Nephron (organoid): ENCODE data around the gene SLC23A1.

Experiments
- H3K27ac Mint-ChIP-seq, 3 experiments: 2 replicates each; pipeline ENCODE4 v1.8.0; 2020; ENCODE audit warnings: mixed read lengths in 3 of 3, mild to moderate bottlenecking in 2 of 3, moderate library complexity in 1 of 3
- H3K27me3 Mint-ChIP-seq: 2 replicates; pipeline ENCODE4 v1.8.0; 2021; ENCODE audit warnings: low read depth, mild to moderate bottlenecking, moderate library complexity, mixed read lengths
- H3K36me3 Mint-ChIP-seq: 2 replicates; pipeline ENCODE4 v1.8.0; 2020; ENCODE audit warnings: low read depth, mixed read lengths
- H3K4me1 Mint-ChIP-seq: 2 replicates; pipeline ENCODE4 v1.8.0; 2020; ENCODE audit warnings: mixed read lengths
- H3K4me3 Mint-ChIP-seq, 3 experiments: 2 replicates each; pipeline ENCODE4 v1.8.0; 2020; ENCODE audit warnings: mild to moderate bottlenecking in 3 of 3, mixed read lengths in 3 of 3, moderate library complexity in 2 of 3
- H3K9me3 Mint-ChIP-seq: 2 replicates; pipeline ENCODE4 v1.8.0; 2020; ENCODE audit warnings: mixed read lengths
- TF ChIP-seq, protein P1 (sequence below), 3 experiments: fragments of 200-600 bp; sonication (generic); IDR thresholded peaks; one replicate each; pipeline ENCODE4 v1.5.0; 2021; ENCODE audit warnings: antibody characterized with exemption in 3 of 3; ENCODE audit not compliant: unreplicated experiment in 3 of 3

SLC23A1 gene

GRCh38 chr5:139341187-139341688 is 41.9 kb downstream of the SLC23A1 start:
- TF ChIP-seq, protein P1, sequence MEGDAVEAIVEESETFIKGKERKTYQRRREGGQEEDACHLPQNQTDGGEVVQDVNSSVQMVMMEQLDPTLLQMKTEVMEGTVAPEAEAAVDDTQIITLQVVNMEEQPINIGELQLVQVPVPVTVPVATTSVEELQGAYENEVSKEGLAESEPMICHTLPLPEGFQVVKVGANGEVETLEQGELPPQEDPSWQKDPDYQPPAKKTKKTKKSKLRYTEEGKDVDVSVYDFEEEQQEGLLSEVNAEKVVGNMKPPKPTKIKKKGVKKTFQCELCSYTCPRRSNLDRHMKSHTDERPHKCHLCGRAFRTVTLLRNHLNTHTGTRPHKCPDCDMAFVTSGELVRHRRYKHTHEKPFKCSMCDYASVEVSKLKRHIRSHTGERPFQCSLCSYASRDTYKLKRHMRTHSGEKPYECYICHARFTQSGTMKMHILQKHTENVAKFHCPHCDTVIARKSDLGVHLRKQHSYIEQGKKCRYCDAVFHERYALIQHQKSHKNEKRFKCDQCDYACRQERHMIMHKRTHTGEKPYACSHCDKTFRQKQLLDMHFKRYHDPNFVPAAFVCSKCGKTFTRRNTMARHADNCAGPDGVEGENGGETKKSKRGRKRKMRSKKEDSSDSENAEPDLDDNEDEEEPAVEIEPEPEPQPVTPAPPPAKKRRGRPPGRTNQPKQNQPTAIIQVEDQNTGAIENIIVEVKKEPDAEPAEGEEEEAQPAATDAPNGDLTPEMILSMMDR (IDR thresholded peaks at IDR 0.05; ENCODE audit: unreplicated experiment in 3 of 3) = no peak
- Mint-ChIP-seq H3K9me3 (no peaks in the 10 kb centered on the region), H3K4me3 (peak overlapping the region; percentile 91 to 94 (median 92))

GRCh38 chr5:139340051-139340450 is 43.0 kb downstream of the SLC23A1 start:
- Mint-ChIP-seq H3K4me3 (peak overlapping the region in 2 of 3 experiments; percentile 92 to 94), H3K27me3 (no peaks in the 10 kb centered on the region), H3K27ac (no peak overlapping the region), H3K9me3 (no peaks in the 10 kb centered on the region), H3K36me3 (peaks cover 15% of the 10 kb centered on the region), H3K4me1 (peaks cover 31% of the 10 kb centered on the region)
- TF ChIP-seq, protein P1 (IDR thresholded peaks at IDR 0.05; ENCODE audit: unreplicated experiment in 3 of 3) = no peak

More at GRCh38 chr5:139341187-139341688, 41.9 kb downstream of the SLC23A1 start:
- Mint-ChIP-seq H3K27me3 (no peaks in the 10 kb centered on the region), H3K36me3 (peaks cover 25% of the 10 kb centered on the region), H3K4me1 (peaks cover 35% of the 10 kb centered on the region), H3K27ac (peak overlapping the region; percentile 96 to 99 (median 98))

GRCh38 chr5:139335811-139336210 is 47.3 kb downstream of the SLC23A1 start:
- H3K36me3 Mint-ChIP-seq = peaks cover 19% of the 10 kb centered on the region
- H3K9me3 Mint-ChIP-seq = no peaks in the 10 kb centered on the region
- peaks cover under 1% of the 10 kb centered on the region for H3K4me1 Mint-ChIP-seq
- peak overlapping the region in 1 of 3 experiments; percentile 24 for H3K27ac Mint-ChIP-seq
- TF ChIP-seq, protein P1 (IDR thresholded peaks at IDR 0.05; ENCODE audit: unreplicated experiment in 3 of 3) = no peak
- H3K27me3 Mint-ChIP-seq = no peaks in the 10 kb centered on the region
- H3K4me3 Mint-ChIP-seq = no peak overlapping the region
